ENCODE results near the gene CD36.

DNA sequence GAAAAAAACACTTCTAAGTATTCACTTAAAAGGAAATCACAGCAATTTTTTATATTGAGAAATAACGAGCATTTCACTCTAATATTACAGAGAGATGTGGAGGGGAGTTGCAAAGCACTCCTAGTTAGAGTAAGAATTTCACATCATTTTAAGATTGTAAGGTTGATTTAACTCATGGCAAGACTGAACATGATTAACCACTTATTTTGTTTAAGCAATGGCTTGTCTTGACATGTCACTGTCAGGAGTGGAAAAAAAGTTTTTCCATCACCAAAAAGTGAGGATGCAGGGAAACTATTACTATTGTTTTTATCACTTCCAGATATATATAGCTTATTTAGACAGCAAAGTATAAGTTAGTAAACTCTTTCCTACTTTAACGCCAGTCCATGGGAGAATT, 27.1 kb downstream of the CD36 start:
- TF ChIP-seq, protein P1, sequence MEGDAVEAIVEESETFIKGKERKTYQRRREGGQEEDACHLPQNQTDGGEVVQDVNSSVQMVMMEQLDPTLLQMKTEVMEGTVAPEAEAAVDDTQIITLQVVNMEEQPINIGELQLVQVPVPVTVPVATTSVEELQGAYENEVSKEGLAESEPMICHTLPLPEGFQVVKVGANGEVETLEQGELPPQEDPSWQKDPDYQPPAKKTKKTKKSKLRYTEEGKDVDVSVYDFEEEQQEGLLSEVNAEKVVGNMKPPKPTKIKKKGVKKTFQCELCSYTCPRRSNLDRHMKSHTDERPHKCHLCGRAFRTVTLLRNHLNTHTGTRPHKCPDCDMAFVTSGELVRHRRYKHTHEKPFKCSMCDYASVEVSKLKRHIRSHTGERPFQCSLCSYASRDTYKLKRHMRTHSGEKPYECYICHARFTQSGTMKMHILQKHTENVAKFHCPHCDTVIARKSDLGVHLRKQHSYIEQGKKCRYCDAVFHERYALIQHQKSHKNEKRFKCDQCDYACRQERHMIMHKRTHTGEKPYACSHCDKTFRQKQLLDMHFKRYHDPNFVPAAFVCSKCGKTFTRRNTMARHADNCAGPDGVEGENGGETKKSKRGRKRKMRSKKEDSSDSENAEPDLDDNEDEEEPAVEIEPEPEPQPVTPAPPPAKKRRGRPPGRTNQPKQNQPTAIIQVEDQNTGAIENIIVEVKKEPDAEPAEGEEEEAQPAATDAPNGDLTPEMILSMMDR (IDR thresholded peaks at IDR 0.05 in 2 of 3, conservative IDR thresholded peaks at IDR 0.05 in 1 of 3; ENCODE audit: borderline replicate concordance in 1 of 3, insufficient read depth in 1 of 3, low read depth in 2 of 3, low read length in 2 of 3), result no peak
- TF ChIP-seq POLR2A (IDR thresholded peaks at IDR 0.05; ENCODE audit: borderline replicate concordance, extremely low read depth, insufficient read depth, insufficient read length) (no peak), CEBPB (IDR thresholded peaks at IDR 0.05; ENCODE audit: low read depth) (no peak), RAD21 (IDR thresholded peaks at IDR 0.05; ENCODE audit: low read depth) (no peak), POLR2AphosphoS5 (IDR thresholded peaks at IDR 0.05; ENCODE audit: low read depth, low read length) (no peak), EZH2phosphoT487 (IDR thresholded peaks at IDR 0.05; ENCODE audit: borderline replicate concordance) (no peak), TCF7L2 (IDR thresholded peaks at IDR 0.05; ENCODE audit: borderline replicate concordance, extremely low read depth, insufficient read depth, insufficient read length) (no peak), EZH2 (IDR thresholded peaks at IDR 0.05) (no peak), ZFX (IDR thresholded peaks at IDR 0.05) (no peak), FOSL1 (IDR thresholded peaks at IDR 0.05; ENCODE audit: low read depth) (no peak), SP1 (IDR thresholded peaks at IDR 0.05; ENCODE audit: low read depth) (no peak), JUND (IDR thresholded peaks at IDR 0.05) (no peak)
- TF ChIP-seq, protein P2, sequence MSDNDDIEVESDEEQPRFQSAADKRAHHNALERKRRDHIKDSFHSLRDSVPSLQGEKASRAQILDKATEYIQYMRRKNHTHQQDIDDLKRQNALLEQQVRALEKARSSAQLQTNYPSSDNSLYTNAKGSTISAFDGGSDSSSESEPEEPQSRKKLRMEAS (IDR thresholded peaks at IDR 0.05), result no peak
